Keratinocyte (primary cell): Measurements from ENCODE around the gene HOXD4. TPM values are rescaled to one million over a fixed set of nuclear protein-coding genes. Genes with fewer than 3 reads are reported as not detected.

ENCODE experiments used
- DNase-seq: peaks from one replicate; pipeline ENCODE4 v3.0.0-alpha.2; 2011; ENCODE audit warnings: low read depth, missing footprints, low spot score
- FAIRE-seq: peaks from 2 replicates; lab custom pipeline; 2011; peaks lifted over from hg19 to GRCh38; lab: Jason Lieb, UNC
- H2AFZ ChIP-seq: 2 replicates; pipeline ENCODE4 v1.6.0; 2012; ENCODE audit warnings: low read length, control low read depth, inconsistent platforms; ENCODE audit not compliant: control insufficient read depth
- H3K27ac ChIP-seq: 2 replicates; pipeline ENCODE4 v1.5.1; 2011; ENCODE audit warnings: low read length; ENCODE audit not compliant: control insufficient read depth, insufficient read depth
- H3K27me3 ChIP-seq: 3 replicates; pipeline ENCODE4 v1.6.0; 2011; ENCODE audit warnings: low read length; ENCODE audit not compliant: control insufficient read depth, insufficient read depth; ENCODE audit errors: extremely low read depth
- H3K36me3 ChIP-seq, 2 experiments: 2 replicates in 1 of 2; 3 replicates in 1 of 2; pipeline ENCODE4 v1.5.1; 2011; ENCODE audit warnings: low read length in 2 of 2, mild to moderate bottlenecking in 1 of 2; ENCODE audit not compliant: control insufficient read depth in 2 of 2, insufficient read depth in 2 of 2; ENCODE audit errors: extremely low read depth in 1 of 2
- H3K4me1 ChIP-seq: 3 replicates; pipeline ENCODE4 v1.5.1; 2011; ENCODE audit warnings: low read length; ENCODE audit not compliant: control insufficient read depth, insufficient read depth; ENCODE audit errors: extremely low read depth
- H3K4me2 ChIP-seq: 3 replicates; pipeline ENCODE4 v1.6.0; 2011; ENCODE audit warnings: low read depth, low read length; ENCODE audit not compliant: control insufficient read depth, insufficient read depth; ENCODE audit errors: extremely low read depth
- H3K4me3 ChIP-seq, 3 experiments: fragments of 200-600 bp in 1 of 3; sonication (generic) in 1 of 3; 2 replicates in 2 of 3; 3 replicates in 1 of 3; pipeline ENCODE4 v1.5.1; 2011 to 2016; ENCODE audit warnings: low read length in 3 of 3, mild to moderate bottlenecking in 3 of 3, control low read depth in 2 of 3, inconsistent platforms in 1 of 3, low read depth in 1 of 3, mixed read lengths in 1 of 3, mixed run types in 1 of 3, moderate library complexity in 1 of 3; ENCODE audit not compliant: control insufficient read depth in 2 of 3, insufficient read depth in 2 of 3; ENCODE audit errors: extremely low read depth in 1 of 3
- H3K79me2 ChIP-seq: 2 replicates; pipeline ENCODE4 v1.6.0; 2012; ENCODE audit warnings: low read length; ENCODE audit not compliant: control insufficient read depth, insufficient read depth
- H3K9ac ChIP-seq: 3 replicates; pipeline ENCODE4 v1.6.0; 2011; ENCODE audit warnings: low read length; ENCODE audit not compliant: control insufficient read depth, insufficient read depth; ENCODE audit errors: extremely low read depth
- H3K9me1 ChIP-seq: 3 replicates; pipeline ENCODE4 v1.6.0; 2011; ENCODE audit warnings: low read length; ENCODE audit not compliant: control insufficient read depth, insufficient read depth; ENCODE audit errors: extremely low read depth
- H3K9me3 ChIP-seq: 2 replicates; pipeline ENCODE4 v1.5.1; 2012; ENCODE audit warnings: low read depth, low read length; ENCODE audit not compliant: control insufficient read depth
- H4K20me1 ChIP-seq: 3 replicates; pipeline ENCODE4 v1.6.0; 2011; ENCODE audit warnings: low read length; ENCODE audit not compliant: control insufficient read depth, insufficient read depth; ENCODE audit errors: extremely low read depth
- EZH2 ChIP-seq: IDR thresholded peaks from one replicate; pipeline ENCODE4 v1.6.1; 2012; ENCODE audit warnings: inconsistent platforms, mild to moderate bottlenecking, low read length, moderate library complexity
- dilution Hi-C: fragments of 300-500 bp; cut with MboI; formaldehyde crosslinking; loops from one replicate; pipeline ENCODE4 v1.7.0; 2020; ENCODE audit warnings: low sequenced_read_pairs; ENCODE audit not compliant: extremely low pct_ligation_motif_present
- polyA plus RNA-seq, 5 experiments: library from polyadenylated mRNA; depleted of rRNA in 3 of 5; stranded (reverse) in 3 of 5; stranded (forward) in 1 of 5; unstranded in 1 of 5; fragments of >200 nt; gene quantifications; 1 replicate in 1 of 5; 2 replicates in 3 of 5; 3 replicates in 1 of 5; pipeline versions ENCODE4 v1.2.1 to v1.2.3, GENCODE V29; 2011 to 2012; ENCODE audit warnings: missing spikeins in 2 of 5, low read depth in 1 of 5, low replicate concordance in 1 of 5
- TF ChIP-seq, protein P1 (sequence below), 3 experiments: IDR thresholded peaks in 1 of 3; conservative IDR thresholded peaks in 1 of 3; optimal IDR thresholded peaks in 1 of 3; 2 replicates in 2 of 3; 3 replicates in 1 of 3; pipeline versions ENCODE3 to v1.5.1; 2011; ENCODE audit warnings: low read length in 3 of 3, mild to moderate bottlenecking in 3 of 3, moderate library complexity in 2 of 3, control low read depth in 1 of 3, inconsistent platforms in 1 of 3; ENCODE audit not compliant: insufficient read depth in 2 of 3; ENCODE audit errors: extremely low read depth in 1 of 3

The HOXD4 gene
- polyA plus RNA-seq, 1 donor (not counting 4 experiments of a cell fraction or from before 2014, with no cell fraction given) = not detected

GRCh38 chr2:176124947-176125771 is 26.2 kb upstream of the HOXD4 start:
- dilution Hi-C loops = no loop called here
- H3K9me3 ChIP-seq = no peaks in the 10 kb centered on the region
- no peak overlapping the region for H3K27ac ChIP-seq
- no peaks in the 10 kb centered on the region for H3K79me2 ChIP-seq
- no peaks in the 10 kb centered on the region for H3K9me1 ChIP-seq
- FAIRE-seq = no peak
- peaks cover 96% of the 10 kb centered on the region for H3K27me3 ChIP-seq
- H3K4me3 ChIP-seq = no peak overlapping the region
- H2AFZ ChIP-seq = no peak overlapping the region
- no peak overlapping the region for H3K9ac ChIP-seq
- no peaks in the 10 kb centered on the region for H4K20me1 ChIP-seq
- H3K4me1 ChIP-seq = no peaks in the 10 kb centered on the region
- no peaks in the 10 kb centered on the region for H3K36me3 ChIP-seq
- TF ChIP-seq, protein P1, sequence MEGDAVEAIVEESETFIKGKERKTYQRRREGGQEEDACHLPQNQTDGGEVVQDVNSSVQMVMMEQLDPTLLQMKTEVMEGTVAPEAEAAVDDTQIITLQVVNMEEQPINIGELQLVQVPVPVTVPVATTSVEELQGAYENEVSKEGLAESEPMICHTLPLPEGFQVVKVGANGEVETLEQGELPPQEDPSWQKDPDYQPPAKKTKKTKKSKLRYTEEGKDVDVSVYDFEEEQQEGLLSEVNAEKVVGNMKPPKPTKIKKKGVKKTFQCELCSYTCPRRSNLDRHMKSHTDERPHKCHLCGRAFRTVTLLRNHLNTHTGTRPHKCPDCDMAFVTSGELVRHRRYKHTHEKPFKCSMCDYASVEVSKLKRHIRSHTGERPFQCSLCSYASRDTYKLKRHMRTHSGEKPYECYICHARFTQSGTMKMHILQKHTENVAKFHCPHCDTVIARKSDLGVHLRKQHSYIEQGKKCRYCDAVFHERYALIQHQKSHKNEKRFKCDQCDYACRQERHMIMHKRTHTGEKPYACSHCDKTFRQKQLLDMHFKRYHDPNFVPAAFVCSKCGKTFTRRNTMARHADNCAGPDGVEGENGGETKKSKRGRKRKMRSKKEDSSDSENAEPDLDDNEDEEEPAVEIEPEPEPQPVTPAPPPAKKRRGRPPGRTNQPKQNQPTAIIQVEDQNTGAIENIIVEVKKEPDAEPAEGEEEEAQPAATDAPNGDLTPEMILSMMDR (optimal IDR thresholded peaks at IDR 0.05 in 1 of 3, IDR thresholded peaks at IDR 0.05 in 1 of 3, conservative IDR thresholded peaks at IDR 0.05 in 1 of 3; ENCODE audit: extremely low read depth in 1 of 3, insufficient read depth in 2 of 3, low read length in 3 of 3) = no peak
- no peak for TF ChIP-seq EZH2
- no peak overlapping the region for H3K4me2 ChIP-seq
- DNase-seq = no peak

DNA sequence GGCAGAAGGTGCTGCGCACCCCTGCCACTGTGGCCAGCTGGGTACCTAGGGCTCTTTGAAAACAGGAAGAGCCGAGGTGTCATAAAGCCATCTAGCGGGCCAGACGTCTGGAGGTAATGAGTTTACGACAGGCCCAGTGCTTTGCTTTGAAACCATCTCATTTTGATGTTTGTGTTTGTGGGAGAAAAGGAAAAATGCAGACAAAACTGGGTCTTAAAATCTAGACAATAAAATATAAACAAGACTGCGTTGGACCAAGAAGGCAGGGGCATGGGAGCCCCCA is 25.6 kb upstream of the HOXD4 start:
- Histone ChIP-seq H3K4me3 (no peak overlapping the region), H3K9ac (no peak overlapping the region)

More for the DNA sequence above, 25.6 kb upstream of the HOXD4 start:
- Histone ChIP-seq H3K36me3 (no peaks in the 10 kb centered on the region), H3K27ac (no peak overlapping the region), H4K20me1 (no peaks in the 10 kb centered on the region), H3K4me1 (no peaks in the 10 kb centered on the region), H3K9me1 (no peaks in the 10 kb centered on the region), H2AFZ (no peak overlapping the region), H3K79me2 (no peaks in the 10 kb centered on the region), H3K4me2 (no peak overlapping the region), H3K27me3 (peaks cover 96% of the 10 kb centered on the region), H3K9me3 (no peaks in the 10 kb centered on the region)
- DNase-seq (no peak), FAIRE-seq (no peak)
- TF ChIP-seq, protein P1 (optimal IDR thresholded peaks at IDR 0.05 in 1 of 3, IDR thresholded peaks at IDR 0.05 in 1 of 3, conservative IDR thresholded peaks at IDR 0.05 in 1 of 3; ENCODE audit: extremely low read depth in 1 of 3, insufficient read depth in 2 of 3, low read length in 3 of 3) = no peak
- TF ChIP-seq EZH2 = peak; percentile 31
- dilution Hi-C loops = no loop called here
